Choroid plexus epithelial cell (primary cell): ENCODE data around the gene NUP88.

Source experiments
- DNase-seq: peaks from one replicate; pipeline ENCODE4 v3.0.0-alpha.2; 2010; ENCODE audit warnings: low read depth
- H3K4me3 ChIP-seq: 2 replicates; pipeline ENCODE4 v1.5.1; 2011; ENCODE audit warnings: low read depth, mild to moderate bottlenecking, control low read depth, low read length, moderate library complexity
- CTCF ChIP-seq: conservative IDR thresholded peaks from 2 replicates; pipeline ENCODE4 v1.5.1; 2011; ENCODE audit warnings: low read depth, mild to moderate bottlenecking, control low read depth, inconsistent platforms, low read length, moderate library complexity

The NUP88 gene

GRCh38 chr17:5408186-5408585, 11.3 kb downstream of the NUP88 start:
- no peak for DNase-seq

DNA sequence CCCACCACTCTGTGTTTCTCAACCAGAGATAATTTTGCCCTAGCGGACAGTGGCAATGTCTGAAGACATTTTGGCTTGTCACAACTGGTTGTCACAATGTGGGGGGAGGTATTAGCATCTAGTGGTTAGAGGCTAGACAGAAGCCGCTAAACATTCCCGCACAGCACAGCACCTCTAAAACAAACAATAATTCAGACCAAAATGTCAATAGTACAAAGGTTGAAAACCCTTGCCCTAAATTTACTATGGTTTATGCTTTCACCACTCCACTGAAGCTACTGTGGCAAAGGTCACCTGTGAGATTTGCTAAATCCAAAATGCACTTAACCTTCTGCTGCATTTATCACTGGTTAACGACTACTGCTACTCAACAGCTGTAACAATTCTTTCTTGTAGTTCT, 14.1 kb downstream of the NUP88 start:
- DNase-seq, result no peak
- H3K4me3 ChIP-seq, result no peak overlapping the region
- no peak for TF ChIP-seq CTCF

More at GRCh38 chr17:5408186-5408585, 11.3 kb downstream of the NUP88 start:
- no peak overlapping the region for H3K4me3 ChIP-seq
- TF ChIP-seq CTCF, result no peak

DNA sequence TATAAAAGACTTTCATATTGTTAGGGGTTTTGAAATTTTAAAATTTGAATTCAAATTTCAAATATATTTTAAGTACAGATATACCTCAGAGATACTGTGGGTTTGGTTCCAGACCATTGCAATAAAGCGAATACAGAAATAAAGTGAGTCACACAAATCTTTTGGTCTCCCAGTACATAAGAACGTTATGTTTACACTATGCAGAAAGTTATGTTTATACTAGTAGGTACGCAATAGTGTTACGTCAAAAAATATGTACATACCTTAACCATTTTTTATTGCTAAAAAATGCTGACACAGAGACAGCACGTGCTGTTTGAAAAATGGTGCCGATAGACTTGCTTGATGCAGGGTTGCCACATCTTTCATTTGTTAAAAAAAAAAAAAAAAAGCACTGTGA, 19.7 kb downstream of the NUP88 start:
- H3K4me3 ChIP-seq, result no peak overlapping the region
- peak; percentile 31 for DNase-seq
- TF ChIP-seq CTCF, result no peak

GRCh38 chr17:5396612-5397011, 22.9 kb downstream of the NUP88 start:
- DNase-seq, result no peak
- no peak for TF ChIP-seq CTCF
- H3K4me3 ChIP-seq, result no peak overlapping the region

GRCh38 chr17:5391678-5392077, 27.8 kb downstream of the NUP88 start:
- no peak for TF ChIP-seq CTCF
- H3K4me3 ChIP-seq, result no peak overlapping the region
- DNase-seq, result peak; percentile 21

GRCh38 chr17:5381542-5381941, 37.9 kb downstream of the NUP88 start:
- peak; percentile 62 for DNase-seq
- H3K4me3 ChIP-seq, result no peak overlapping the region
- TF ChIP-seq CTCF, result no peak

- no peak overlapping the region for H3K4me3 ChIP-seq
- TF ChIP-seq CTCF, result no peak
- DNase-seq, result peak; percentile 23
Observed at GRCh38 chr17:5380491-5381135, 38.8 kb downstream of the NUP88 start.
